ENCODE measurements around the gene OPCML. TPM values are rescaled to one million over a fixed set of nuclear protein-coding genes. Genes with fewer than 3 reads are reported as not detected.
A peak's percentile ranks its signal among the peaks of the same experiment; 100 is the strongest.

Gene OPCML
- total RNA-seq, 1 donor from 2014 or later = 1.2 TPM

DNA sequence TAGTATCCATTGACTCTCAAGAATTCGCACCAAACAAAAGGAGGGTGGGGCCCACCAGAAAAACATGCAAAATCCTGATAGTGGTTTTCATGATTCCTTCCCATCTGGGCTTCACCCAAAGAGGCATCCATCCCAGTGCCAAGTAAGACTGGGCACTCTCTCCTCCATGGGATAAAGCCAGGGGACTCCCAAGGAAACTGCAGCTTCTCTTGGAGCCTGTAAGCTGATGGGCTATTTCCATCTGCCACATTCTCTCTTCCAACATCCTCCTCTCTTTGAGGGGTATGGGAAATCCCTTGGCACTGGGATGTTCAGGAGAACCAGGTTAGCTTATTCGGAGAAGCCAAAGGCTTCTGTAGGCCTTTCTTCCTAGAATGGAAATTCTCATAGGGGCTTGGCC is 10.8 kb downstream of the OPCML start:
- H3K27ac Mint-ChIP-seq (ENCODE audit: unreplicated experiment) = no peak overlapping the region
- H3K9me3 Mint-ChIP-seq = no peaks in the 10 kb centered on the region
- no peaks in the 10 kb centered on the region for H3K27me3 Mint-ChIP-seq (ENCODE audit: low read depth)
- TF ChIP-seq, protein P1, sequence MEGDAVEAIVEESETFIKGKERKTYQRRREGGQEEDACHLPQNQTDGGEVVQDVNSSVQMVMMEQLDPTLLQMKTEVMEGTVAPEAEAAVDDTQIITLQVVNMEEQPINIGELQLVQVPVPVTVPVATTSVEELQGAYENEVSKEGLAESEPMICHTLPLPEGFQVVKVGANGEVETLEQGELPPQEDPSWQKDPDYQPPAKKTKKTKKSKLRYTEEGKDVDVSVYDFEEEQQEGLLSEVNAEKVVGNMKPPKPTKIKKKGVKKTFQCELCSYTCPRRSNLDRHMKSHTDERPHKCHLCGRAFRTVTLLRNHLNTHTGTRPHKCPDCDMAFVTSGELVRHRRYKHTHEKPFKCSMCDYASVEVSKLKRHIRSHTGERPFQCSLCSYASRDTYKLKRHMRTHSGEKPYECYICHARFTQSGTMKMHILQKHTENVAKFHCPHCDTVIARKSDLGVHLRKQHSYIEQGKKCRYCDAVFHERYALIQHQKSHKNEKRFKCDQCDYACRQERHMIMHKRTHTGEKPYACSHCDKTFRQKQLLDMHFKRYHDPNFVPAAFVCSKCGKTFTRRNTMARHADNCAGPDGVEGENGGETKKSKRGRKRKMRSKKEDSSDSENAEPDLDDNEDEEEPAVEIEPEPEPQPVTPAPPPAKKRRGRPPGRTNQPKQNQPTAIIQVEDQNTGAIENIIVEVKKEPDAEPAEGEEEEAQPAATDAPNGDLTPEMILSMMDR (conservative IDR thresholded peaks at IDR 0.05) = no peak
- H3K36me3 Mint-ChIP-seq (ENCODE audit: low read depth) = no peaks in the 10 kb centered on the region
- peaks cover 21% of the 10 kb centered on the region for H3K4me1 Mint-ChIP-seq
- no peak overlapping the region for H3K4me3 Mint-ChIP-seq
- no peak for DNase-seq (ENCODE audit: low read depth, low spot score)

DNA sequence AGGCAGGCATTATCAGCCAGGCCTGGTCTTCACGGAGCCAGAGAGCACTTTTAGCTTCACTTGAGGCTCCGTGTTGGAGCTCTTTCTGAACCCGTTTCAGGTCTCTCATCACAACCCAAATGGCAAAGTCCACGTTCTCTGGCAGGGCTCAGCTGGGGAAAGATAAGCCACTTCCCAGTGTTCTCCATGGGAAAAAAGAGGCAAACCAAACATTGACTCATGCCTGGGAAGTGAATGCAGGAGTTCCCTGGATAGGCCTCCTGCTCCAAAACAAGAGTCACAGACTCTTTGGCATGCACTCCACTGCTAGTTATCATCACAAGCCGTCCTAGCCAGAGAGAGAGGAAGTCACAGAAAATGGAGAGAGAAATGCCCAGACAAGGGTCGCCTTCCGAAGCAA is 11.6 kb downstream of the OPCML start:
- no peak overlapping the region for H3K27ac Mint-ChIP-seq (ENCODE audit: unreplicated experiment)
- TF ChIP-seq, protein P1 (conservative IDR thresholded peaks at IDR 0.05) = no peak
- H3K36me3 Mint-ChIP-seq (ENCODE audit: low read depth) = no peaks in the 10 kb centered on the region

GRCh38 chr11:133519560-133519959 is 12.7 kb downstream of the OPCML start:
- no peak for DNase-seq (ENCODE audit: low read depth, low spot score)
- peak overlapping the region; percentile 5 for H3K27ac Mint-ChIP-seq (ENCODE audit: unreplicated experiment)
- TF ChIP-seq, protein P1 (conservative IDR thresholded peaks at IDR 0.05) = no peak
- H3K9me3 Mint-ChIP-seq = peaks cover 4% of the 10 kb centered on the region
- H3K4me3 Mint-ChIP-seq = no peak overlapping the region
- no peaks in the 10 kb centered on the region for H3K27me3 Mint-ChIP-seq (ENCODE audit: low read depth)
- H3K4me1 Mint-ChIP-seq = peaks cover 36% of the 10 kb centered on the region
- no peaks in the 10 kb centered on the region for H3K36me3 Mint-ChIP-seq (ENCODE audit: low read depth)

More for the DNA sequence above, 11.6 kb downstream of the OPCML start:
- Mint-ChIP-seq H3K4me1 (peaks cover 24% of the 10 kb centered on the region), H3K27me3 (ENCODE audit: low read depth) (no peaks in the 10 kb centered on the region), H3K9me3 (no peaks in the 10 kb centered on the region), H3K4me3 (no peak overlapping the region)
- no peak for DNase-seq (ENCODE audit: low read depth, low spot score)

DNA sequence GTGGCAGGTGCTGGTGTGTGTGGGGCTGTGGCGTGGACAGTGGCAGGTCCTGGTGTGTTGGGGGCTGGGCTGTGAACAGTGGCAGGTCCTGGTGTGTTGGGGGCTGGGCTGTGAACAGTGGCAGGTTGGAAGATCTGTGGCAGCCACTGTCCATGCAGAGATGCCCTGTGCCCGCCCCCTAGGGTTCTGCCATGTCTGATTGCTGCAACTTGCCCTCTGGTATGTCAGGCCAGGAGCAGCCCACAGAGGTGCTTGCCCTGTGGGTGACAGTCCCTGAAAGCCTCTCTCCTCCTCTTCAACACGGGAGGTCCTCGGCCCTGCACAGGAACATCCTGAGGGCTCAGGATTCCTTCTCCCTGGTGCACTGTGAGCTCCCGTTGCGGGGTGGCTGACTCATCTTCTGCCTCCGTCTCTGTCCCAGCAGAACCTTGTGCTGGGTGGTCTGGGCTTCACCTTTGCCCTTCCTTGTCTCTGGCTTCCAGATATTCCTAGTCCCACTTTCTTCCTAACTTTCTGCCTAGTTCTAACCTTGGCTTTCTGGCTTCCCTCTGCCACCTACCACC is 13.5 kb downstream of the OPCML start:
- TF ChIP-seq, protein P1 (conservative IDR thresholded peaks at IDR 0.05) = no peak
- H3K36me3 Mint-ChIP-seq (ENCODE audit: low read depth) = no peaks in the 10 kb centered on the region
- H3K9me3 Mint-ChIP-seq = peaks cover 4% of the 10 kb centered on the region
- H3K27me3 Mint-ChIP-seq (ENCODE audit: low read depth) = no peaks in the 10 kb centered on the region
- DNase-seq (ENCODE audit: low read depth, low spot score) = no peak
- peak overlapping the region; percentile 21 for H3K27ac Mint-ChIP-seq (ENCODE audit: unreplicated experiment)
- no peak overlapping the region for H3K4me3 Mint-ChIP-seq
- H3K4me1 Mint-ChIP-seq = peaks cover 40% of the 10 kb centered on the region

GRCh38 chr11:133516845-133517244 is 15.5 kb downstream of the OPCML start:
- no peak overlapping the region for H3K27ac Mint-ChIP-seq (ENCODE audit: unreplicated experiment)
- H3K36me3 Mint-ChIP-seq (ENCODE audit: low read depth) = no peaks in the 10 kb centered on the region
- no peak for DNase-seq (ENCODE audit: low read depth, low spot score)
- TF ChIP-seq, protein P1 (conservative IDR thresholded peaks at IDR 0.05) = no peak
- H3K4me1 Mint-ChIP-seq = peaks cover 47% of the 10 kb centered on the region
- H3K9me3 Mint-ChIP-seq = peaks cover 4% of the 10 kb centered on the region
- no peaks in the 10 kb centered on the region for H3K27me3 Mint-ChIP-seq (ENCODE audit: low read depth)
- H3K4me3 Mint-ChIP-seq = no peak overlapping the region

Data from neural crest cell (in vitro differentiated cells).